Cardiac fibroblast (primary cell): ENCODE data around the gene ZNF10.

Experiments used
- DNase-seq, 2 donors: peaks; one replicate each; pipeline versions ENCODE4 v3.0.0 to v3.0.0-alpha.2; 2010; ENCODE audit warnings: low read depth in 2 of 2
- H3K4me3 ChIP-seq, 2 donors: replicated peaks in 1 of 2; 1 replicate in 1 of 2; 2 replicates in 1 of 2; pipeline ENCODE4 v1.5.1; 2011; ENCODE audit warnings: low read depth in 2 of 2, low read length in 2 of 2, mild to moderate bottlenecking in 2 of 2, moderate library complexity in 1 of 2
- TF ChIP-seq, protein P1 (sequence below): IDR thresholded peaks from one replicate; pipeline ENCODE4 v1.5.1; 2011; ENCODE audit warnings: low read depth, mild to moderate bottlenecking, low read length, inconsistent platforms

Gene ZNF10

DNA sequence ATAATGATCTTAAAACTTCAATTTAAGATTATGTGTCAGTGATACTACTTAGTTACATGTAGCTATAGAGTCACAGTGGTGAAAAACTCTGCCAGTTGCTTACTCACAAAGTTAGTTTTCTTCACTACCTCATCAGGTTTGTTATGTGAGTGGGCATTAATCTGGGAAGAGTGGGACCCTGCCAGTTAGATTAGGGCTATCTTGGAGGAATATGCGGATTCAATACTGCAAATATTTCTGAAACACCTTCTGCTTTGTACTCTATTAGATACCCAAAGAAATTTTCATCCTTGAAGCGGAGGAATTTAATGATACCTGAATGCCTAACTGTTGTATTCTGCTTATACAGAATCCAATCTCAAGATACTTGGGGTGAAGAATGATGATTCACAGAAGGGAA is 76.0 kb downstream of the ZNF10 start:
- no peak overlapping the region for H3K4me3 ChIP-seq
- DNase-seq = no peak
- TF ChIP-seq, protein P1, sequence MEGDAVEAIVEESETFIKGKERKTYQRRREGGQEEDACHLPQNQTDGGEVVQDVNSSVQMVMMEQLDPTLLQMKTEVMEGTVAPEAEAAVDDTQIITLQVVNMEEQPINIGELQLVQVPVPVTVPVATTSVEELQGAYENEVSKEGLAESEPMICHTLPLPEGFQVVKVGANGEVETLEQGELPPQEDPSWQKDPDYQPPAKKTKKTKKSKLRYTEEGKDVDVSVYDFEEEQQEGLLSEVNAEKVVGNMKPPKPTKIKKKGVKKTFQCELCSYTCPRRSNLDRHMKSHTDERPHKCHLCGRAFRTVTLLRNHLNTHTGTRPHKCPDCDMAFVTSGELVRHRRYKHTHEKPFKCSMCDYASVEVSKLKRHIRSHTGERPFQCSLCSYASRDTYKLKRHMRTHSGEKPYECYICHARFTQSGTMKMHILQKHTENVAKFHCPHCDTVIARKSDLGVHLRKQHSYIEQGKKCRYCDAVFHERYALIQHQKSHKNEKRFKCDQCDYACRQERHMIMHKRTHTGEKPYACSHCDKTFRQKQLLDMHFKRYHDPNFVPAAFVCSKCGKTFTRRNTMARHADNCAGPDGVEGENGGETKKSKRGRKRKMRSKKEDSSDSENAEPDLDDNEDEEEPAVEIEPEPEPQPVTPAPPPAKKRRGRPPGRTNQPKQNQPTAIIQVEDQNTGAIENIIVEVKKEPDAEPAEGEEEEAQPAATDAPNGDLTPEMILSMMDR = no peak
